GM12801 (cell line): ENCODE measurements around the gene LY86.

Experiments
- CTCF ChIP-seq: IDR thresholded peaks from one replicate; pipeline ENCODE4 v1.5.1; 2011; ENCODE audit warnings: control low read depth; ENCODE audit not compliant: insufficient read length; ENCODE audit errors: extremely low read depth

LY86 gene

GRCh38 chr6:6651335-6651734 lies 62.8 kb downstream of the LY86 start:
- TF ChIP-seq CTCF: no peak

GRCh38 chr6:6652932-6653331 lies 64.4 kb downstream of the LY86 start:
- no peak for TF ChIP-seq CTCF

- no peak for TF ChIP-seq CTCF
Measured at GRCh38 chr6:6654599-6655575, 66.4 kb downstream of the LY86 start.

- no peak for TF ChIP-seq CTCF
Measured at GRCh38 chr6:6655805-6656251, 67.3 kb downstream of the LY86 start.

- TF ChIP-seq CTCF: no peak
Measured at GRCh38 chr6:6656287-6656686, 67.8 kb downstream of the LY86 start.

- no peak for TF ChIP-seq CTCF
Measured at GRCh38 chr6:6657085-6657819, 68.7 kb downstream of the LY86 start.

- TF ChIP-seq CTCF: no peak
Measured at GRCh38 chr6:6657820-6658217, 69.3 kb downstream of the LY86 start.
